Lower lobe of right lung (tissue), 2 donors: ENCODE results near the gene RSRC1. TPM values are rescaled to one million over a fixed set of nuclear protein-coding genes. Genes with fewer than 3 reads are reported as not detected.

Source experiments
- ATAC-seq, 2 donors: fragments of 200-7000 bp; cut with Tn5 transposase; one replicate each; pipeline ENCODE4 v1.9.1; 2020 to 2022; ENCODE audit warnings: mild to moderate bottlenecking in 2 of 2, moderate library complexity in 2 of 2
- DNase-seq: peaks from one replicate; pipeline ENCODE4 v3.0.0-alpha.2; 2020
- H3K27ac ChIP-seq: fragments of 200-600 bp; one replicate; pipeline ENCODE4 v1.8.0; 2022
- H3K27me3 ChIP-seq: fragments of 200-600 bp; one replicate; pipeline ENCODE4 v1.8.0; 2022; ENCODE audit warnings: low read depth
- H3K36me3 ChIP-seq: fragments of 200-600 bp; one replicate; pipeline ENCODE4 v1.8.0; 2022; ENCODE audit warnings: mild to moderate bottlenecking
- H3K4me1 ChIP-seq: fragments of 200-600 bp; one replicate; pipeline ENCODE4 v1.8.0; 2022
- H3K4me3 ChIP-seq: fragments of 200-600 bp; one replicate; pipeline ENCODE4 v1.8.0; 2022; ENCODE audit warnings: mild to moderate bottlenecking
- H3K9me3 ChIP-seq: fragments of 200-600 bp; one replicate; pipeline ENCODE4 v1.8.0; 2022
- intact Hi-C: fragments of 100-400 bp; cut with DNase I; formaldehyde crosslinking; loops from one replicate; pipeline ENCODE4 v1.11.0; 2022
- total RNA-seq: library from RNA; stranded (reverse); fragmentation: NEBNext Ultra II Directional; extraction: Animal tissue kit (Norgen Biotek cat#: 25700); gene quantifications from one replicate; pipeline ENCODE4 v1.2.1, GENCODE V29; 2021
- TF ChIP-seq, protein P1 (sequence below): fragments of 200-600 bp; IDR thresholded peaks from one replicate; pipeline ENCODE4 v1.8.0; 2022; ENCODE audit warnings: antibody characterized with exemption, mild to moderate bottlenecking
- donor health status: DM: no; HTN: yes; CAD: no; lungs with severe emphysema.

RSRC1 gene
- total RNA-seq, 1 donor from 2014 or later, result 29.8 TPM

DNA sequence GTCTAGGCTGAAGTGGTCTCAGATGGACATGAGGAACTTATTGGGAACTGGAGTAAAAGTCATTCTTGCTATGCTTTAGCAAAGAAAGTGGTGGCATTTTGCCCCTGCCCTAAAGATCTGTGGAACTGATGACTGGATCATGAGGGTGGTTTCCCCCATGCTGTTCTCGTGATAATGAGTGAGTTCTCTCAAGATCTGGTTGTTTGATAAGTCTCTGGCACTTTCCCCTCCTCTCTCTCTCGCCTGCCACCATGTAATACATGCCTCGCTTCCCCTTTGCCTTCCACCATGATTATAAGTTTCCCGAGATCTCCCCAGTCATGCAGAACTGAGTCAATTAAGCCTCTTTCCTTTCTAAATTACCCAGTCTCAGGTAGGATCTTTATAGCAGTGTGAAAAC lies 449.6 kb downstream of the RSRC1 start:
- intact Hi-C loops, result no loop called here
- TF ChIP-seq, protein P1, sequence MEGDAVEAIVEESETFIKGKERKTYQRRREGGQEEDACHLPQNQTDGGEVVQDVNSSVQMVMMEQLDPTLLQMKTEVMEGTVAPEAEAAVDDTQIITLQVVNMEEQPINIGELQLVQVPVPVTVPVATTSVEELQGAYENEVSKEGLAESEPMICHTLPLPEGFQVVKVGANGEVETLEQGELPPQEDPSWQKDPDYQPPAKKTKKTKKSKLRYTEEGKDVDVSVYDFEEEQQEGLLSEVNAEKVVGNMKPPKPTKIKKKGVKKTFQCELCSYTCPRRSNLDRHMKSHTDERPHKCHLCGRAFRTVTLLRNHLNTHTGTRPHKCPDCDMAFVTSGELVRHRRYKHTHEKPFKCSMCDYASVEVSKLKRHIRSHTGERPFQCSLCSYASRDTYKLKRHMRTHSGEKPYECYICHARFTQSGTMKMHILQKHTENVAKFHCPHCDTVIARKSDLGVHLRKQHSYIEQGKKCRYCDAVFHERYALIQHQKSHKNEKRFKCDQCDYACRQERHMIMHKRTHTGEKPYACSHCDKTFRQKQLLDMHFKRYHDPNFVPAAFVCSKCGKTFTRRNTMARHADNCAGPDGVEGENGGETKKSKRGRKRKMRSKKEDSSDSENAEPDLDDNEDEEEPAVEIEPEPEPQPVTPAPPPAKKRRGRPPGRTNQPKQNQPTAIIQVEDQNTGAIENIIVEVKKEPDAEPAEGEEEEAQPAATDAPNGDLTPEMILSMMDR, result no peak
- Histone ChIP-seq H3K27me3 (no peaks in the 10 kb centered on the region), H3K4me1 (no peaks in the 10 kb centered on the region), H3K27ac (no peak overlapping the region), H3K9me3 (no peaks in the 10 kb centered on the region), H3K4me3 (no peak overlapping the region), H3K36me3 (no peaks in the 10 kb centered on the region)
- no peak for DNase-seq
- no peak for ATAC-seq

DNA sequence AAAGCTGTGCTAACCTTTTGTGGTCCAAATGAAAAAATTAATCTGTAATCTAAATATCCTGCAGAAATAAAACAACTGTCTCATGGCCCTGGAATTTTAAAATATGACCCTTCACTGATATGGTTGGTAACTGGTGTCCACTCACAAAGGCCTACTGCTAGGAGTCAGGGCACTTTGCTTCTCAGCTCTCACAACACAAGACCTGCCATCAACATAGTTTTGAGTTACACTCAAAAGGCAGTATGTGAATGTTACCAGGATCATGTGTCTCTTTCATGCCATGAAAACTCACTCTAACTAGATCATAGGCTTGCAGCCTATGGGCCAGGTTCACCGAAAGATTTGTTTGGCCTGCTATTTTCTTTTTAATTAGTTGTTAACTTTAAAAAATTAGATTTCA lies 451.1 kb downstream of the RSRC1 start:
- no peak overlapping the region for H3K4me3 ChIP-seq
- no peaks in the 10 kb centered on the region for H3K27me3 ChIP-seq
- no peaks in the 10 kb centered on the region for H3K4me1 ChIP-seq
- intact Hi-C loops, result no loop called here
- ATAC-seq, result no peak
- H3K36me3 ChIP-seq, result no peaks in the 10 kb centered on the region
- H3K27ac ChIP-seq, result no peak overlapping the region
- no peak for DNase-seq
- TF ChIP-seq, protein P1, result no peak
- no peaks in the 10 kb centered on the region for H3K9me3 ChIP-seq

DNA sequence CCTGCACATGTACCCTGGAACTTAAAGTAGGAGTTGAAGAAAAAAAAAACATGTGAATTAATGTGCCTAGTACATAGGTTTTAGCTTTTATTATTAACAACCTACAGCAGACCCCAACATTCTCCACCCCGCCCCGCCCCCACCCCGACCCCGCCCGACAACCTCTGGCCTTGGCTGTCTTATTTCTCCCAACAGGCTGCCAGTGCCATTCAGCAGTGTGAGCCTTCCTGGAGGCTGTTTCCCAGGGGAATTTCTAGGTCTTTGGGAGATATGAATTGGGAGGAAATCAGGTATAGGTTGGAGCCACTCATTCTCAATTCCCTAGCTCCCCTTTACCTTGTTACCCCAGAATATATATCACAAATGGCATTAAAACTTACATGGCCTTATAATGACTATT lies 452.8 kb downstream of the RSRC1 start:
- H3K27ac ChIP-seq, result no peak overlapping the region
- H3K4me1 ChIP-seq, result no peaks in the 10 kb centered on the region
- DNase-seq (no peak), ATAC-seq (no peak)
- H3K4me3 ChIP-seq, result no peak overlapping the region
- no peaks in the 10 kb centered on the region for H3K27me3 ChIP-seq
- H3K36me3 ChIP-seq, result no peaks in the 10 kb centered on the region
- no peaks in the 10 kb centered on the region for H3K9me3 ChIP-seq
- TF ChIP-seq, protein P1, result no peak
- intact Hi-C loops, result no loop called here

- no peaks in the 10 kb centered on the region for H3K4me1 ChIP-seq
- TF ChIP-seq, protein P1, result no peak
- DNase-seq, result no peak
- H3K27ac ChIP-seq, result no peak overlapping the region
- no peaks in the 10 kb centered on the region for H3K27me3 ChIP-seq
- ATAC-seq, result no peak
- no peaks in the 10 kb centered on the region for H3K9me3 ChIP-seq
- H3K36me3 ChIP-seq, result no peaks in the 10 kb centered on the region
- intact Hi-C loops, result no loop called here
- H3K4me3 ChIP-seq, result no peak overlapping the region
Measured at GRCh38 chr3:158563076-158563475, 453.2 kb downstream of the RSRC1 start.

- intact Hi-C loops, result no loop called here
- no peaks in the 10 kb centered on the region for H3K4me1 ChIP-seq
- ATAC-seq (no peak), DNase-seq (no peak)
- H3K36me3 ChIP-seq, result no peaks in the 10 kb centered on the region
- TF ChIP-seq, protein P1, result no peak
- no peaks in the 10 kb centered on the region for H3K27me3 ChIP-seq
- H3K4me3 ChIP-seq, result no peak overlapping the region
- no peaks in the 10 kb centered on the region for H3K9me3 ChIP-seq
- H3K27ac ChIP-seq, result no peak overlapping the region
Measured at GRCh38 chr3:158565076-158565475, 455.2 kb downstream of the RSRC1 start.

DNA sequence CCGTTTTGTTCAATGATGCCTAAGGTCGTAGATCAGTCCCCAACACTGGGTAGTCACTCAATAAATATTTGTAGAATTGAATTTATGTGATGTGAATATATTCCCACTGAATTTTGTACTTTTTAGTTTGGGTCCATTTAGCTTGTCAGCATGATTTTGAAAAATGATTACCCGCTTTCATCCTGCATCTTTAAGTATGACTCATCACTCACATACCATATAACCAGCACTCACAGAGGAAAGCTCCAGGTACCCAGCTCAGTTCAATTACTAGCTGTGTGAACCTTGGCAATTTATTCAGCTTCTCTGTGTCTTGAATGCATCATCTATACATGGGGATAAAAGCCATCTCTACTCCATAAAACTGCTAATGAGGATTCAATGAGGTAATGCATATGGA lies 458.9 kb downstream of the RSRC1 start:
- H3K27me3 ChIP-seq, result no peaks in the 10 kb centered on the region
- no peaks in the 10 kb centered on the region for H3K4me1 ChIP-seq
- no peaks in the 10 kb centered on the region for H3K36me3 ChIP-seq
- H3K27ac ChIP-seq, result no peak overlapping the region
- intact Hi-C loops, result no loop called here
- TF ChIP-seq, protein P1, result no peak
- no peak overlapping the region for H3K4me3 ChIP-seq
- ATAC-seq (no peak), DNase-seq (no peak)
- H3K9me3 ChIP-seq, result no peaks in the 10 kb centered on the region
